IMR-90 (cell line): ENCODE measurements around the gene SMC6. TPM values are rescaled to one million over a fixed set of nuclear protein-coding genes. Genes with fewer than 3 reads are reported as not detected.

ENCODE experiments used
- ATAC-seq: fragments of 200-7000 bp; cut with Tn5 transposase; 2 replicates; pipeline ENCODE4 v1.9.1; 2020; ENCODE audit warnings: low read depth, mild to moderate bottlenecking, moderate library complexity
- BruUV-seq: library from RNA; stranded (reverse); fragments of 400-500 nt; replicated peaks from 2 replicates; lab custom pipeline; 2021; lab: Mats Ljungman, UMichigan
- CTCF ChIA-PET: fragments of 300-600 bp; formaldehyde crosslinking; extraction: SDS; loops from one replicate; lab custom pipeline; 2021; ENCODE audit warnings: antibody characterized with exemption; lab: Yijun Ruan, JAX
- POLR2A ChIA-PET: fragments of 300-600 bp; sonication (Branson Sonifier 250); formaldehyde crosslinking; loops from one replicate; lab custom pipeline; 2022; ENCODE audit warnings: antibody characterized with exemption; ENCODE audit not compliant: unreplicated experiment; lab: Charles Lee
- DNase-seq: peaks from one replicate; pipeline ENCODE4 v3.0.0; 2013
- H2AFZ ChIP-seq: replicated peaks from 2 replicates; pipeline ENCODE3; 2013; ENCODE audit warnings: low read length, mild to moderate bottlenecking; ENCODE audit not compliant: poor library complexity
- H2AK5ac ChIP-seq: 2 replicates; pipeline ENCODE4 v1.6.1; 2013; ENCODE audit warnings: low read depth, low read length, inconsistent platforms
- H2AK9ac ChIP-seq: replicated peaks from 2 replicates; pipeline ENCODE3; 2013; ENCODE audit warnings: mild to moderate bottlenecking, low read depth, low read length, moderate library complexity; ENCODE audit not compliant: poor library complexity
- H2BK120ac ChIP-seq: 2 replicates; pipeline ENCODE4 v1.6.1; 2013; ENCODE audit warnings: low read depth, low read length, inconsistent platforms
- H2BK15ac ChIP-seq: 3 replicates; pipeline ENCODE4 v1.6.1; 2013; ENCODE audit warnings: low read depth, low read length, inconsistent platforms
- H2BK20ac ChIP-seq: 2 replicates; pipeline ENCODE4 v1.6.1; 2013; ENCODE audit warnings: low read depth, mild to moderate bottlenecking, inconsistent platforms, low read length, moderate library complexity
- H2BK5ac ChIP-seq: 2 replicates; pipeline ENCODE4 v1.6.1; 2013; ENCODE audit warnings: mild to moderate bottlenecking, low read depth, low read length, inconsistent platforms; ENCODE audit not compliant: poor library complexity, severe bottlenecking
- H3K14ac ChIP-seq: replicated peaks from 2 replicates; pipeline ENCODE4 v1.6.1; 2013; ENCODE audit warnings: low read depth, low read length, inconsistent platforms
- H3K18ac ChIP-seq: 2 replicates; pipeline ENCODE4 v1.6.1; 2013; ENCODE audit warnings: low read depth, low read length, control low read depth
- H3K23ac ChIP-seq: 2 replicates; pipeline ENCODE4 v1.6.1; 2013; ENCODE audit warnings: low read depth, low read length, inconsistent platforms
- H3K27ac ChIP-seq: 2 replicates; pipeline ENCODE4 v1.5.1; 2013; ENCODE audit warnings: mild to moderate bottlenecking, control low read depth, low read length; ENCODE audit not compliant: insufficient read depth
- H3K27me3 ChIP-seq: 2 replicates; pipeline ENCODE4 v1.6.1; 2013; ENCODE audit warnings: low read length; ENCODE audit not compliant: control insufficient read depth, insufficient read depth
- H3K36me3 ChIP-seq: 2 replicates; pipeline ENCODE4 v1.6.1; 2013; ENCODE audit warnings: low read length, mixed read lengths; ENCODE audit not compliant: control insufficient read depth, insufficient read depth
- H3K4ac ChIP-seq: 2 replicates; pipeline ENCODE4 v1.6.1; 2013; ENCODE audit warnings: low read depth, low read length, inconsistent platforms
- H3K4me1 ChIP-seq: 2 replicates; pipeline ENCODE4 v1.6.1; 2013; ENCODE audit warnings: low read length, mixed read lengths; ENCODE audit not compliant: control insufficient read depth, insufficient read depth
- H3K4me2 ChIP-seq: 2 replicates; pipeline ENCODE4 v1.6.1; 2013; ENCODE audit warnings: low read depth, mild to moderate bottlenecking, control low read depth, low read length, moderate library complexity
- H3K4me3 ChIP-seq: 2 replicates; pipeline ENCODE4 v1.5.1; 2013; ENCODE audit warnings: low read depth, mild to moderate bottlenecking, control low read depth, low read length, moderate library complexity; ENCODE audit not compliant: insufficient read depth
- H3K56ac ChIP-seq: 2 replicates; pipeline ENCODE4 v1.6.1; 2013; ENCODE audit warnings: low read length, inconsistent platforms; ENCODE audit not compliant: insufficient read depth; ENCODE audit errors: extremely low read depth
- H3K79me1 ChIP-seq, 2 experiments: 2 replicates each; pipeline ENCODE4 v1.6.1; 2013; ENCODE audit warnings: low read length in 2 of 2, inconsistent platforms in 1 of 2, low read depth in 1 of 2
- H3K9ac ChIP-seq: 2 replicates; pipeline ENCODE4 v1.6.1; 2013; ENCODE audit warnings: low read depth, low read length, control low read depth
- H3K9me1 ChIP-seq: 2 replicates; pipeline ENCODE4 v1.6.1; 2013; ENCODE audit warnings: low read length, inconsistent platforms; ENCODE audit not compliant: insufficient read depth
- H3K9me3 ChIP-seq: 2 replicates; pipeline ENCODE4 v1.6.1; 2013; ENCODE audit warnings: low read length; ENCODE audit not compliant: control insufficient read depth, insufficient read depth
- H4K20me1 ChIP-seq: 2 replicates; pipeline ENCODE4 v1.6.1; 2013; ENCODE audit warnings: low read length, inconsistent platforms; ENCODE audit not compliant: insufficient read depth
- H4K5ac ChIP-seq: 2 replicates; pipeline ENCODE4 v1.6.1; 2013; ENCODE audit warnings: mild to moderate bottlenecking, low read depth, low read length, control low read depth
- H4K8ac ChIP-seq, 2 experiments: 2 replicates each; pipeline ENCODE4 v1.6.1; 2013; ENCODE audit warnings: low read depth in 2 of 2, low read length in 2 of 2, control low read depth in 1 of 2, inconsistent platforms in 1 of 2
- H4K91ac ChIP-seq: 2 replicates; pipeline ENCODE4 v1.6.1; 2013; ENCODE audit warnings: low read depth, low read length, inconsistent platforms; ENCODE audit not compliant: insufficient read depth
- BHLHE40 ChIP-seq: fragments of 150-350 bp; IDR thresholded peaks from 2 replicates; pipeline ENCODE4 v1.6.1; 2016; ENCODE audit warnings: mild to moderate bottlenecking, low read depth, low read length
- CEBPB ChIP-seq: IDR thresholded peaks from 2 replicates; pipeline ENCODE4 v1.6.1; 2012; ENCODE audit warnings: low read depth, low read length, improper control_type of control experiment
- CHD1 ChIP-seq: IDR thresholded peaks from 2 replicates; pipeline ENCODE4 v1.6.1; 2012; ENCODE audit warnings: low read depth, low read length, improper control_type of control experiment
- CTCF ChIP-seq: conservative IDR thresholded peaks from 2 replicates; pipeline ENCODE4 v1.5.1; 2012; ENCODE audit warnings: mild to moderate bottlenecking, low read depth, low read length, improper control_type of control experiment
- ELK1 ChIP-seq: fragments of 150-350 bp; IDR thresholded peaks from 2 replicates; pipeline ENCODE4 v1.6.1; 2016; ENCODE audit warnings: low read depth, mild to moderate bottlenecking, low read length, moderate library complexity, borderline replicate concordance
- FOS ChIP-seq: fragments of 150-350 bp; IDR thresholded peaks from 2 replicates; pipeline ENCODE4 v1.6.1; 2016; ENCODE audit warnings: low read depth, low read length
- MAFK ChIP-seq: IDR thresholded peaks from 2 replicates; pipeline ENCODE4 v1.6.1; 2012; ENCODE audit warnings: low read depth, low read length, improper control_type of control experiment
- MAZ ChIP-seq: IDR thresholded peaks from 2 replicates; pipeline ENCODE4 v1.6.1; 2012; ENCODE audit warnings: low read depth, mild to moderate bottlenecking, low read length, improper control_type of control experiment, moderate library complexity, borderline replicate concordance
- MXI1 ChIP-seq: IDR thresholded peaks from 2 replicates; pipeline ENCODE4 v1.6.1; 2012; ENCODE audit warnings: low read depth, mild to moderate bottlenecking, low read length, moderate library complexity, borderline replicate concordance
- NFE2L2 ChIP-seq: fragments of 150-350 bp; IDR thresholded peaks from 2 replicates; pipeline ENCODE4 v1.6.1; 2016; ENCODE audit warnings: low read depth, mild to moderate bottlenecking, low read length
- POLR2A ChIP-seq: IDR thresholded peaks from 2 replicates; pipeline ENCODE4 v1.6.1; 2012; ENCODE audit warnings: mild to moderate bottlenecking, low read depth, low read length
- RAD21 ChIP-seq: IDR thresholded peaks from 2 replicates; pipeline ENCODE4 v1.6.1; 2012; ENCODE audit warnings: low read length, improper control_type of control experiment
- RCOR1 ChIP-seq: IDR thresholded peaks from 2 replicates; pipeline ENCODE4 v1.6.1; 2012; ENCODE audit warnings: mild to moderate bottlenecking, low read length, improper control_type of control experiment; ENCODE audit not compliant: insufficient replicate concordance
- RFX5 ChIP-seq: IDR thresholded peaks from 2 replicates; pipeline ENCODE4 v1.8.0; 2012; ENCODE audit warnings: low read depth, mild to moderate bottlenecking, low read length, moderate library complexity
- SMC3 ChIP-seq: fragments of 150-350 bp; IDR thresholded peaks from 2 replicates; pipeline ENCODE4 v1.6.1; 2016; ENCODE audit warnings: low read depth, mild to moderate bottlenecking, antibody characterized with exemption, low read length, moderate library complexity
- WGBS, 2 experiments: methylation state at CpG; one replicate each; pipeline versions ENCODE4 v1.1.5 to v1.1.7; 2013; ENCODE audit warnings: missing lambda C conversion rate in 2 of 2; ENCODE audit not compliant: insufficient read length in 1 of 2; ENCODE audit errors: extremely low coverage in 2 of 2; 5-methylcytosine and 5-hydroxymethylcytosine counted together
- dilution Hi-C: fragments of 300-500 bp; cut with HindIII; formaldehyde crosslinking; loops from one replicate; pipeline ENCODE4 v1.14.3; 2018; ENCODE audit warnings: low sequenced_read_pairs; ENCODE audit not compliant: unreplicated experiment
- in situ Hi-C: fragments of 300-500 bp; cut with MboI; formaldehyde crosslinking; loops from 3 replicates; pipeline ENCODE4 v1.14.3; 2019; ENCODE audit warnings: low sequenced_read_pairs, inconsistent platforms, mixed read lengths
- intact Hi-C: fragments of 100-400 bp; cut with micrococcal nuclease; formaldehyde crosslinking; loops from 2 replicates; pipeline ENCODE4 v1.10.0; 2022
- polyA plus RNA-seq, 3 experiments: library from polyadenylated mRNA; depleted of rRNA; stranded (reverse); fragments of >200 nt; gene quantifications; 2 replicates each; pipeline ENCODE4 v1.2.3, GENCODE V29; 2012; ENCODE audit warnings: low replicate concordance in 1 of 3
- total RNA-seq: library from RNA; depleted of rRNA; stranded (reverse); fragments of >200 nt; gene quantifications from 2 replicates; pipeline ENCODE4 v1.2.3, GENCODE V29; 2012
- TF ChIP-seq, protein P1 (sequence below): fragments of 150-350 bp; IDR thresholded peaks from 2 replicates; pipeline ENCODE4 v1.6.1; 2017; ENCODE audit warnings: mild to moderate bottlenecking, antibody characterized with exemption, low read length, low read depth

SMC6 gene
- total and polyA plus RNA-seq, 2 of the 4 experiments (the other 2 are of a cell fraction): 6.5 to 10.4 TPM

DNA sequence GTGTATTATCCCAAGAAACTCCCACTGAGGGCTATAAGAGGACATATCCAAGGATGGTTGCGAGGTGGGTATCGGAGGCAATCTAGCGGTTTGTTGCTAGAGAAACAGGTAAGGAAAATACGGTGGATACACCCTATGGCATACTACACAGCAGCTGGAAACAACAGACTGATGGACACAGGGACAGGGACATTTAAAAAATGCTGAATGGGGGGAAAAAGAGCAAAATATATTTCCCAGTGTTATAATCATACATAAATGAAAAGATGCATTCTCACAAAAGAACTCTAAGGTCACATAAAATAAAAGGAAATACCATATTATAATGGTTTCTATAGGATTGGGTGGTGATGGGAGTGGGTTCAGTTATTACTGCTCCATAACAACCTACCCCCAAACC lies 95.9 kb downstream of the SMC6 start:
- no peak overlapping the region for H3K56ac ChIP-seq
- H3K4me3 ChIP-seq: no peak overlapping the region
- H4K8ac ChIP-seq: no peak overlapping the region
- in situ Hi-C loops (loop anchor here (25.0 kb wide), 1 partner anchor 895 kb away; no protein-coding TSS in a partner anchor), intact Hi-C loops (no loop called here), dilution Hi-C loops (no loop called here)
- no peak overlapping the region for H3K23ac ChIP-seq
- BruUV-seq: no TSS peak
- H4K91ac ChIP-seq: no peak overlapping the region
- H3K4me1 ChIP-seq: no peaks in the 10 kb centered on the region
- no peak overlapping the region for H2AFZ ChIP-seq
- no peak overlapping the region for H2AK5ac ChIP-seq
- no peak overlapping the region for H3K4ac ChIP-seq
- H3K27me3 ChIP-seq: no peaks in the 10 kb centered on the region
- no peak for ATAC-seq
- TF ChIP-seq MAZ (no peak), CEBPB (no peak), RCOR1 (no peak), NFE2L2 (no peak), RFX5 (no peak), BHLHE40 (no peak), POLR2A (no peak), SMC3 (no peak), CTCF (no peak), MAFK (no peak), RAD21 (no peak), ELK1 (no peak), MXI1 (no peak), FOS (no peak), CHD1 (no peak)
- TF ChIP-seq, protein P1, sequence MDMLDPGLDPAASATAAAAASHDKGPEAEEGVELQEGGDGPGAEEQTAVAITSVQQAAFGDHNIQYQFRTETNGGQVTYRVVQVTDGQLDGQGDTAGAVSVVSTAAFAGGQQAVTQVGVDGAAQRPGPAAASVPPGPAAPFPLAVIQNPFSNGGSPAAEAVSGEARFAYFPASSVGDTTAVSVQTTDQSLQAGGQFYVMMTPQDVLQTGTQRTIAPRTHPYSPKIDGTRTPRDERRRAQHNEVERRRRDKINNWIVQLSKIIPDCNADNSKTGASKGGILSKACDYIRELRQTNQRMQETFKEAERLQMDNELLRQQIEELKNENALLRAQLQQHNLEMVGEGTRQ: no peak
- no peak for DNase-seq
- no peaks in the 10 kb centered on the region for H3K79me1 ChIP-seq
- no peak overlapping the region for H3K9ac ChIP-seq
- H3K14ac ChIP-seq: no peak overlapping the region
- no CpG with 5 or more reads among the region's 4 CpGs for WGBS, 2 experiments
- no peaks in the 10 kb centered on the region for H3K9me1 ChIP-seq
- no peak overlapping the region for H3K4me2 ChIP-seq
- no peak overlapping the region for H2AK9ac ChIP-seq
- ChIA-PET POLR2A (no interaction called here), CTCF (no interaction called here)
- H3K36me3 ChIP-seq: no peaks in the 10 kb centered on the region
- H2BK15ac ChIP-seq: no peak overlapping the region
- no peak overlapping the region for H3K27ac ChIP-seq
- no peaks in the 10 kb centered on the region for H4K20me1 ChIP-seq
- H2BK5ac ChIP-seq: no peak overlapping the region
- H2BK20ac ChIP-seq: no peak overlapping the region
- H4K5ac ChIP-seq: no peak overlapping the region
- no peaks in the 10 kb centered on the region for H3K9me3 ChIP-seq
- no peak overlapping the region for H3K18ac ChIP-seq
- no peak overlapping the region for H2BK120ac ChIP-seq
